Effector CD8-positive, alpha-beta T cell (primary cell): ENCODE results near the gene SH3GLB1.

Experiments used
- DNase-seq: peaks from one replicate; lab custom pipeline; 2025; lab: John Stamatoyannopoulos, UW

Gene SH3GLB1

GRCh38 chr1:86733340-86733739, 29.0 kb downstream of the SH3GLB1 start:
- DNase-seq: no peak

- no peak for DNase-seq
Observed at GRCh38 chr1:86739648-86740509, 35.5 kb downstream of the SH3GLB1 start.

GRCh38 chr1:86741947-86742572, 37.7 kb downstream of the SH3GLB1 start:
- DNase-seq: peak; percentile 10

GRCh38 chr1:86747304-86747703, 42.9 kb downstream of the SH3GLB1 start:
- DNase-seq: no peak

GRCh38 chr1:86748622-86749373, 44.4 kb downstream of the SH3GLB1 start:
- no peak for DNase-seq

- no peak for DNase-seq
Observed at GRCh38 chr1:86750076-86750475, 45.7 kb downstream of the SH3GLB1 start.

- DNase-seq: no peak
Observed at GRCh38 chr1:86750530-86750929, 46.2 kb downstream of the SH3GLB1 start.

- DNase-seq: no peak
Observed at GRCh38 chr1:86751923-86752322, 47.5 kb downstream of the SH3GLB1 start.

GRCh38 chr1:86753700-86754099, 49.3 kb downstream of the SH3GLB1 start:
- DNase-seq: no peak

GRCh38 chr1:86754265-86754974, 50.0 kb downstream of the SH3GLB1 start:
- DNase-seq: no peak

- DNase-seq: no peak
Observed at GRCh38 chr1:86756062-86756406, 51.7 kb downstream of the SH3GLB1 start.

GRCh38 chr1:86757272-86757984, 53.1 kb downstream of the SH3GLB1 start:
- no peak for DNase-seq

GRCh38 chr1:86758570-86758969, 54.2 kb downstream of the SH3GLB1 start:
- DNase-seq: no peak

GRCh38 chr1:86760199-86760598, 55.8 kb downstream of the SH3GLB1 start:
- no peak for DNase-seq

- no peak for DNase-seq
Observed at GRCh38 chr1:86762336-86762735, 58.0 kb downstream of the SH3GLB1 start.

- DNase-seq: no peak
Observed at GRCh38 chr1:86764523-86764922, 60.1 kb downstream of the SH3GLB1 start.

- DNase-seq: no peak
Observed at GRCh38 chr1:86765073-86765472, 60.7 kb downstream of the SH3GLB1 start.

GRCh38 chr1:86765674-86766073, 61.3 kb downstream of the SH3GLB1 start:
- DNase-seq: no peak

- no peak for DNase-seq
Observed at GRCh38 chr1:86768554-86768953, 64.2 kb downstream of the SH3GLB1 start.

GRCh38 chr1:86769065-86769464, 64.7 kb downstream of the SH3GLB1 start:
- no peak for DNase-seq
